IPS DF 4.7 (cell line): ENCODE data around the gene NCOA7.
A peak's percentile ranks its signal among the peaks of the same experiment; 100 is the strongest.
"Not testable (repeated sequence)": the region's sequence is repeated elsewhere in the genome, so short reads cannot be mapped to it uniquely, and the experiment has no call there.

Experiments used
- DNase-seq: peaks from one replicate; pipeline ENCODE4 v3.0.0-alpha.2; 2013; ENCODE audit warnings: low spot score; ENCODE audit errors: extremely low read depth

The NCOA7 gene

DNA sequence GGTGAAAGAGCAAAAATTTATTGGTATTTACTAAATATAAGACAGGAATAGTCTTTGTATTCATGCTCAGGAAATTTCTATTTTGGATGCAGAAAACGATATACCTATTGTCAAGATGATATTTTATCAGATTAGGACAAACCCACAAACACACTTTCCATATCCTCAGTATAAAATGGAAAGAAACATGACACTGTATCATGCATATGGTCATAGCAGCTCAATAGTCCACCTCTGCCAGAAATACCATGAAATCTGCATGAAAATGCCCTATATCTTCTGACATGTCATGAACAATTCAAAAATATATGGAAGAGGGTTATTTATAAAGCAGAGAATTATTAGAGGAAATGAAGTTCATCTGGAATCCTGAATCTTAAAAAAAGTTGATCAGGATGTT, 154.1 kb downstream of the NCOA7 start:
- no peak for DNase-seq

DNA sequence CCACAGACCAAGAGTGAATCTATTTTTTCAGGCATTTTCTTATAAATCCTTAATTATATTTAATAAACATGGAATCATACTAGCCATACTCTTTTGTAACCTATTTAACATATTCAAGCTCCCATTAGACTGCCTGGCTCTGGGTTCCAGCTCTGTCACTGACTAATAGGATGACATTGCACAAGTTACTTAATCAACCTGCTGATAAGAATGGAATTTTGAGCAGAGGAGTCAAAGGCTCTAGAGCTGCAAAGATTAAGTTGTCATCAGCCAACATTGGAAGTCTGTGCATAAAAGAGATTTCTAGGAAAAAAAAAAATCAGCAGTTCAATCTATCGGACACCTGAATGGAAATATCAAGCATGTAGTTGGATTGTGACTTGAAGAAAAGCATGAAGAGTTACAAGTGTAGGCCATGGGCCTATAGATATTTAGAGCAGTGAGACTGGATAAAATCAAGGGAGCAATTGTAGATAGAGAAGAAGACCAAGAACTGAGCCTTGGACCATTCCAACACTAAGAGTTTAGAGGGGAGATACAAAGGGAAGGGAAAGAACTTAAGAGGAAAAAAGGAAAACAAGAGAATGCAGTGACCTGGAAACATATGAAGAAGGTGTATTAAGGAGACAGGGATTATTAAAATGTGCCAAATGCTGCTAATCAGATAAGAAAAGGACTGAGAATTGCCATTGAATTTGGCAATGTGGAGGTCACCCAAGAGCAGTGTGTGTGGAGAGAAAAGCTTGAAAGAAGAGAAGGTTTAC, 154.8 kb downstream of the NCOA7 start:
- no peak for DNase-seq

DNA sequence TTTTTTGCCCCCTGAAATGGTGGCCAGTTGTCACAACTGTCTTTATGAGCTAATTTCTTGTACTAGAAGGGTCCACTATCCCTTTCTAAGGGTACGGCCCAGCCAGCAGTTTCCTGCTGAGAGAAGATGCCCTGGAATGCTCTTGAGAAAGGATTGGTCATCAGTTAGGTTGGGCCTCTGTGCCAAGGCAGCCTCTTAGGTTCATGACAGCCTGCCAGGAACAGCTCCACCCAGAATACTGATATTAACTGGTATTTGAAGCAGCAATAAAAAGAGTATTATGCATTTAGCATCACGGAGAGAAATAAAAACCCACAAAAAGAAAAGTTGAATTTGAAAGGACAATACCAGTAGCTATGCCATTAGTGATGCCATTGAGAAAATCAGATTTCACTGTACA, 156.9 kb downstream of the NCOA7 start:
- no peak for DNase-seq

DNA sequence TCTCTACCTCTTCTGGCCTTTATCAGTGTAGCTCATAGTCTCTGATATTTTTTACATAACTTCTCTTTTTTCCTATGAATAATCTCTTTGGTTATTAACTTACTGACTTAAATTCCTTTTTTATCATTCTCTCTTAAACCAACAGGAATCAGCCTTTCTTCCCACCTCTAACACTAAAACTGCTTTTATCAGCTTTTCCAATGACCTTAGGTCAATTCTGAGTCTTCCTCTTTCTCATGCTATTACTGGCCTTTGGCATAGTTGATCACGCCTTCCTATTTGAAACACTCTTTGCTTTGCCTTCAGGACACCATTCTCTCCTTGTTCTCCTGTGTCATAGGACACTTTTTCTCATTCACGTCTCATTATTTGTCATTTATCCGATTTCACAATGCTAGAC, 157.7 kb downstream of the NCOA7 start:
- no peak for DNase-seq

DNA sequence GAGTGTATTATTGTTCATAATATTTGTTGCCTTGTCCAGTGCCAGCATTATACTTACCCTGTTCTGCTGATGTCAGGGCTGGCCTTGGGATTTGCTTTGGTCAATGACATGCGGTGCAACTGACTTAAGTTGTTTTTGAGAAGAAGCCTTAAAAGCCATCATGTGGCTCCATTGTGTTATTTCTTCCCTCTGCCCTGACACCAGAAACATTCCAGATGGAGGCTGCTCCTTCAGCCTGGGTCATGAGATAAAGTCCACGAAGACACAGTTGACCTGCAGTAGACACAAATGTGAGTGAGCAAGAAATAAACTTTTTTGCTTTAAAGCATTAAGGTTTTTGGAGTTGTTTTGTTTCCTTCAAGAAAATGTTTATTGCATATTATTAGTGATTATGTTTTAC, 158.3 kb downstream of the NCOA7 start:
- DNase-seq: no peak

DNA sequence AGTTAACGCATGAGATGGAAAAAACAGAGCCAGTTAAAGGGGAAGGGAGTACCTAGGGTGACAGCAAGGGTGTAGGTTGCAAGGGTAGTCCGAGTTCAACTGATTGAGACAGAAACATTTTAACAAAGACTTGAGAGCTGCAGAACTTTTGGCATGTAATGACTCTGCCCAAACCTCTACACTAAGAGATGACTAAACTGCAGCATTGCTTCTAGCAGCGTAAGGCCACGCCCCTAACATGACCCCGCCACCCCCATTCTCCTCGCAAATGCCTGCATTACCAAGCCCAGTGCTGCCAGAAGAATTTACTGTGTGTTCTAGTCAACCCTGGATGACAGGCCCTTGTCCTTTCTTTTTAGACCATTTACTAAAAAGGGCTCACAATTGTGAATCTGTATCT, 159.5 kb downstream of the NCOA7 start:
- no peak for DNase-seq

DNA sequence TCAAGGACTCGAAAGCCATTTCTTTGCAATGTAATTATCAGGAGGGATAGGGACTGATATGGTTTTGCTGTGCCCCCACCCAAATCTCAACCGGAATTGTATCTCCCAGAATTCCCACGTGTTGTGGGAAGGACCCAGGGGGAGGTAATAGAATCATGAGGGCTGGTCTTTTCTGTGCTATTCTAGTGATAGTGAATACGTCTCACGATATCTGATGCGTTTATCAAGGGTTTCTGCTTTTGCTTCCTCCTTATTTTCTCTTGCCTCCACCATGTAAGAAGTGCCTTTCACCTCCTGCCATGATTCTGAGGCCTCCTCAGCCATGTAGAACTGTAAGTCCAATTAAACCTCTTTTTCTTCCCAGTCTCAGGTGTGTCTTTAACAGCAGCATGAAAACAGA, 160.0 kb downstream of the NCOA7 start:
- not testable (repeated sequence) for DNase-seq

DNA sequence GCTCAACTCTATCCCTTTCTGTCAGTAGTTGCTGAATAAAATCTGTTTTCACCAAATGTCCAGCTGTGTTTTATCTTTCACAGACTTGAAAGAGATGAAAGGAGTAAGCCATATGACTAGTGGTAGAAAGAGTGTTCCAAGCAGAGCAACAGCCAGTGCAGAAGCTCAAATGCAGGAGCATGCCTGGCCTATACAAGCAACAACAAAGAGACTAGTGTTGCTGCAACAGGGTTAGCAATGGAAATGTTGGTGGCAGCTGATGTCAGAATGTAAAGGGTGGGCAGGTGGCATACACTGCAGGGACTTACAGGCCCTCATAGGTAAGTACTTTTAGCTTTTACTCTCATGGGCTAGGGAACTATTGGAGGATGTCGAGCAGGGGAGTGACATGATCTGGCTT, 160.6 kb downstream of the NCOA7 start:
- no peak for DNase-seq

DNA sequence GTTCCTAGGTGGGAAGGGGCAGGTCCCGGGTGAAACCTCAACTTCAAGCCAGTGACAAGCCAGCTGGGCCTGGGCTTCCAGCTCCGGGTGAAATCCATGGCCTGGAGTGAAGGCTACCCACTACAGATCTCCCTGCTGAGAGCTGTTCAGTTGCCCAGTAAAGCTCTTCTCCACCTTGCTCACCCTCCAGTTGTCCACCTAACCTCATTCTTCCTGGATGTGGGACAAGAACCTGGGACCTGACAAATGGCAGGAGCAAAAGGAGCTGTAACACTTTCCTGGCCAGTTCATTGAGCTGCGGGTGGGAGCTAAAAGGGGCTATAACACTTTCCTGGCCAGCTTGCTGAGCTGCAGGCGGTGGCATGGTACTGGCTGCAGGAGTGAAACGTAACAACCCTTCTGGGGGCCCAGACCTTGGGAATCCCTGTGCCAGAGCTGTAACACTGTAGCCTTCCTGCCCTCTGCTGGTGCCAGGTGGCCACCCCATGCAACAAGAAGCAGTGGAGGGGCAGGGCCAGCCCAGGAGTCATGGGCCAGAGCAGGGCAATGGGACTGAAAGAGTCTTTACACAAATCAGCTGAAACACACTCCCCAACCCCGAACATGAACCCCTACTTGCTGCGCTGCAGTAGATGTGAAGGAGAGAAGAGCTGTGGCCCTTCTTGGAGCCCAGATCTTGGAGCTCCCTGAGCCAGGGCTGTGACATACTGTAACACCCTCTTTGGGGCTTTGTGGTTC, 162.2 kb downstream of the NCOA7 start:
- no peak for DNase-seq

DNA sequence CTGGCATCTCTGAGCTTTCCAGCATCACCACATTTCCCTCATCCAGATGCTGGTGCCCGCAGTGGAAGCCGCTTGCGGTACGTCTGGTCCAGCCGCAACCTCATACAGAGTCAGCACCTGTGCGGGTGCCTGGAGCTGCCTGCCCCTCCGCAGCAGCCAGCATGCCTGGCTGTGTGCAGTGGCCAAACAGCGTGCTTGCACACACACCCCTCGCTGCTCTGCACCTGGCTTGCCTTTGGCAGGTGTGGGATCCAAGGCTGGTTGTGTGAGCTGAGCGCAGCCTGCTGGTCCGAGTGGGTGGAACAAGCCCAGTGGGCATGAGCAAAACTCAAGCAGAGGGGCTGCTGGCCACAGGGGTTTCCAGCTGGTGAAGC, 162.7 kb downstream of the NCOA7 start:
- DNase-seq: no peak

DNA sequence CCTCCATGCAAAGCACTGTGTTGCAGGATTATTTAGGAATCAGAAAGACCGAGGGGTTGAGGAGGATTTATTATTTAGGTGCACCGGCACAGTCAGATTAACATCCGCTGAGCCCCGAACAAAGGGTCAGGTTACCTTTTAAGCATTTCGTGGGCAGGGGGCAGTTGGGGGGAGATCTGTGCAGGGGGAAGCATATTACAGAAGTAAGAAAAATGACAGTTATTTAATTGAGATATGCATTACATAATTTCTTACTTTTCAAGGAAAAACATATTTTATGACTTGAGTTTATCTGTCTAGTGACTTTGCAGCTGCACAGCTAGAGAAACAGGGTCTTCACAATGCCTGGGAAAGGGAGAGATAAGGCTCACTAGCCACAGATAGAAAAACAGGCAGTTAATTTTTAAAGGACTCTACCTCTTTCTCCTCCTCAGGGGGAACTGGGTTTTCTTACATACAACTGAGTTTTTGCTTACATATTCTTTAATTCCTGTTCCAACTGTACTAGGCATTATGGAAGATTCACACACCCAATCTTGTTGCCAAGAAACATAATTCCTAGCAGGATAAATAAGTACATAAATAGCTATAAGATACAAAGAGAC, 164.1 kb downstream of the NCOA7 start:
- no peak for DNase-seq

DNA sequence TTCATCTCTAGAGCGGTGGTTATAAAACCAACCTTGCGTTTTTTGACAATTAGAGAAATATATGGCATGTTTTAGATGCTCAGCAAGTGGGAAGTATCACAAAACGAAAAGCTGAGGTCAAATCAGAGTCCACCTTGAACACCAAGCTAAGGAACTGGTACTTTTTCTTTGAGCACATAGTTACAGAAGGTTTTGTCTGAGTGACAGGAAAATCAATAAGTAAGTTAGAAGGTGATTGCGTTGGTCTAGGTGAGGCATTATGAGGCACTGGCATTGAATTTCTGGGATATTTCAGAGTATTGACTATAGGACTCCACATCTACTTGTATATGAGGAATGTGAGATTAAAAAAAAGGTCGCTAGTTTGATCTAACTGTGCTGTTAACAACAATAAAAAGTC, 165.2 kb downstream of the NCOA7 start:
- no peak for DNase-seq

DNA sequence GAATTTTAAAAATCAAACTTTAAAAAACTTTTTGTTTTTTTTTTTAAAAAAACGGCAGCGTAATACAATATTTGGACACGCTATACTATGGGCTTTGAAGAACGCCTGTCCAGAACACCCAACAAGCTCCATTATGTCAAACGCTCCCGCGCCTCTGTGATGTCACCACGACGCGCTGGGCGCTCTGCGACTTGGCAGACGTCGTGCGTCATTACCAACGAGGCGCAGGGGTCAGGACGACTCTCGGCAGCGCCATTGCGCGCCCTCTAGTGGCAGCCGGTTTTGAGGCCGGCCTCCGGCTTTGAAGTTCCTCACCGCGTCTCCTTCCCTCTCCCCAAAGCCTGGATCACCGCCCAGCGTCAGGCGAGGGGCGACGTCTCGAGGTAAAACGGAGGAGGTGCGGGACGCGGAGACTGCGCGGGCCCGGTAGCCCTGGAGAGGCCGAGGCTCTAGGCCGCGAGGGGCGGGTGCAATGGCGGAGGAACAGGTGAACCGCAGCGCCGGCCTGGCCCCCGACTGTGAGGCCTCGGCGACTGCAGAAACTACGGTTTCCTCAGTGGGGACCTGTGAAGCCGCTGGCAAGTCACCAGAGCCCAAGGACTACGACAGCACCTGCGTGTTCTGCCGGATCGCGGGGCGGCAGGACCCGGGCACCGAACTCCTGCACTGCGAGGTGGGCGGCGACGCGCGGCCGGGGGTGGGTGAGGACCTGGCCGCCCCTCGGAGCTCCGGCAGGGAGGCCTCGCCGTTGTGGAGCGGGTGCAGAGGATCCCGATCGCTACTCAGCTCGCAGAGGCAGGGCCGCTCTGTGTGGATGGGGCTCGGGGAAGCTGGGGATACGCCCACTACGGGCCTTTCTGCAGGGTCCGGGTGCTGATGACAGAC, 166.0 kb downstream of the NCOA7 start, which contains the start of gene HINT3:
Gene HINT3, plus strand, starts transcription at position 265 of the 885 bp plus-strand sequence. Its CDS starts 208 bp downstream, at position 473.
- peak; percentile 87 for DNase-seq

DNA sequence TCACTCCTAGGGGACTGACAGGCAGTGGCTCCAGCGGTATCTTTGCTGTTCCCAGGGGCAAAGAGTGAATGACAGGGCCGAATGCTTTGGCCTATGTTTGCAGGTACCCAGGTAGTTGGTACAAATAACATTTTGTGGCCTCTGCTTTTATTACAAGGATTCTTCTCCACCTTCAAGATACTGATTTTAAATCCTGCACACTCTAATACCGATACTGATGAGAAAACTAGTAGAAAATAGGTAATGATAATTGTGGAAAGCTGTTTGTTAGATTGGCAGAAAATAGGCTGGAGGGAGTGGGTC, 166.6 kb downstream of the NCOA7 start:
- DNase-seq: no peak

DNA sequence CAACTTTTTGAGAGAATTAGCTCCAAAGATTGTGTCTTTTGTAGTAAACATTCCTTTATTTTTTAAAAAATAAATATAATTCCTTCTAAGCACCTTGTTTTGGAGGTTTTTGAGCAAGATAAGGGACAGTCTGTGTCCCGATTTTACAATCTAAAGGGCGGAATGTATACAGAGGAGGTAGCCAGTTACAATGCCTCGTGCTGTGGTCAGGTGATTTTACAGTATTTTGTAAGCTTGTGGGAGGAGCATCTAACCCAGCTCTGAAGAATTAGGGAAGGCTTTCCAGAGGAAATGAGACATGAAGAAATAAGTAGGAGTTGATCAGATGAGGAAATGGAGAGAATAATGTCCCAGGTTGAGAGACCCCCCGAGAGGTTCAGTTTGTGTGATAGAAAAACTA, 167.1 kb downstream of the NCOA7 start:
- no peak for DNase-seq

DNA sequence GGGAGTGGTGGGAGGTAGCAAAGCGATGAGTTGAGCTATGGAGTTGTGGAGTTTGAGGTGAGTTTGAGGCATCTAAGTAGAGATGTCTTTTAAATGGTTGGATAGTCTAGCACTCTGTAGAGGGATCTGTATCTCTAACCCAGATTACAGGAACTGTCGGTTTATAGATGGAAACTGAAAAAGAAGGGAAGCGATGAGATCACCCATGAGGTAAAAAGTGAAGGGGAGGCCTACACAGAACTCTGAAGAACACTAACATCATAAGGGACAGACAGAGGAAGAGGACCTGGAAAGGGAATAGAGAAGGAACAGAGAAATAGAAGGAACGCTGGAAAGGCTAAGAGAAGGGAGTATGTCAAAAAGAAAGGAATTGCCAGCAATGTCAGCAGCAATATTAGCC, 168.3 kb downstream of the NCOA7 start:
- no peak for DNase-seq

DNA sequence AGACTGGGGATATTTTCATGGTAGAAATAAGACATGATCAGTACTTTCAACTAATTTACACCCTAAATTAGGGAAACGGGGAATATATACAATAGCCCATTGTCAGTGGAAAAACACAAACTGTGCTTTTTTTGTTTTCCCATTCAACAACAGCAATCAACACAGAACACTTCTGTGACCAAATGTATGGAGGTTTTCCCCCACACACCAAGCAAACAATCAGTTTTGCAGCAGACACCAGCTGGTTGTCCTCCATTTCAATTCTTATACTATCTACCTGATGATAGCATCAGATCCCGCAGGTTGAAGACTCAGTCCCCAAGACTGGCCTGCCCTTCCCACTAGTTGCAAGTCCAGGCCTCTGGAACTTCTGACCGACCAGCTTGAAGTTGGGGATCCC, 170.4 kb downstream of the NCOA7 start:
- DNase-seq: no peak

DNA sequence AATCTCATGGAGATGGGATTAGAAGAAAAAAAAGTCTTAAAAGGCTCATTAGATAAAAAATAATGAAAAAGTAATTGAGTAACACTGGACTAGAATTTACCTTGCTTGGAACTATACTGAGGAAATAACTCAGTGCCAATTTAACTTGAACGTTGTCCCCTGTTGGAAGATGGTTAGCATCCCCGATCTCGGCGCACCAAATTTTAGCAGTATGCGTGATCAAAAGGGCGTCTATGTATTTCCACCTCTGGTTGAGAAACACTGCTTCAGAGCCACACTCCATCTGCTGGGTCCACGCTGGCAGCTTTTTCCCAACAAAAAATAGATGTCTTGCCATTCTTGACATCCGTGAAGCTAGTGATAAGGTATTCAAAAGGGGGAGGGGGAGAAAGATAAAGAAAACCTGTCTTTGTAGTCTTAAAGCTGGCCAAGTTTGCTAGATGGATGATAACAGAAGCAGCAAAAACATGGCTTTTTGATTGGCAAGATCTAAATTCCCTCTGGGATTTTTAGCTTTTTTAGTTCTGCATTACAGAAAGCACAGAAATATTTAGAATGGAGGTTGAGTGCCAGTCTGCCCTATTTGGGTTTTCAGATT, 172.2 kb downstream of the NCOA7 start:
- no peak for DNase-seq

DNA sequence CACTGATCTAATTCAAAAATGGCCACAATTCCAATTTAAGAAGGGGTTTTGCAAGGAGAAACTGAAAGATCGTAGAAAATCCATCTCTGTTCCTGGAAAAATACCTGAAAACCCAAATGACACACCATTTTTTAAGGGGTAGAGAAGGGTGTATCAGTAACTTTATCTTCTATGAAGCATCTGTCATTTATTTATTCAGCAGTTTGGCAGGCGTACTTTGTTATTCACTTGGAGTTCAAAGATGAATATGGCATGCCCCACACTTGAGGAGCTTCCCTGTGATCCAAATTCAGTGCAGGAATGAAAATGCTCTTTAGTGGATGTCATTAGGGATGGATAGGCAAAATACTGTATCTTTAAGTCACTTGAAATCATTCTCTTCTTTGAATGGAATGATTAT, 173.1 kb downstream of the NCOA7 start:
- no peak for DNase-seq

DNA sequence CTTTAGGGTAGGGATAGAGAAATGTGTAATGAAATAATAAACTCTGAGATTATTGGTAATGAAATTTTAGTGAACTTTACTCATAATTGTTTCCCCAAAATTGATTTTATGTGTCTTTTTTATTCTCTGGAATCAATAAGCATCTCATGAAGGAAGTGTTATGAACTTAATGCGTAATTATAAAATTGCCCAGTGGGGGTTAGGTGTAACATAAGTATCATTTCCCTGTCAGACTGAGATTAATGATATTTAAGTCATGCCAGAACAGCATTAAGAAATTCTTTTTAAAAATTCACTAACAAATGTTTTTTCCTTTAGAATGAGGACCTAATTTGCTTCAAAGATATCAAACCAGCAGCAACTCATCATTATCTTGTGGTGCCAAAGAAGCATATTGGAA, 175.8 kb downstream of the NCOA7 start:
- no peak for DNase-seq

DNA sequence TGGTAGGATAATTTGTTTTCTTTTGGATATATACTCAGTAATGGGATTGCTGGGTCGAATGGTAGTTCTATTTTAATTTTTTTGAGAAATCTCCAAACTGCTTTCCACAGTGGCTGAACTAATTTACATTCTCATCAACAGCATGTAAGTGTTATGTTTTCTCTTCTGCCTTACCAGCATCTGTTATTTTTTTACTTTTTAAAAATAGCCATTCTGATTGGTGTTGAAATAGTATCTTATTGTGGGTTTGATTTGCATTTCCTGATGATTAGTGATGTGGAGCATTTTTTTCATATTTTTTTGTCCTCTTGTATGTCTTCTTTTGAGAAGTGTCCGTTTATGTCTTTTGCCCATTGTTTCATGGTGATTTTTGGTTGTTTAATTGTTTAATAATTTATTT, 177.7 kb downstream of the NCOA7 start:
- no peak for DNase-seq
